ENCODE results near the gene RPP25. TPM values are rescaled to one million over a fixed set of nuclear protein-coding genes. Genes with fewer than 3 reads are reported as not detected.

RPP25 gene
- total and polyA plus RNA-seq, 2 of the 13 experiments (the other 11 are each of a cell fraction or from before 2014, with no cell fraction given): 0.05 to 0.11 TPM

DNA sequence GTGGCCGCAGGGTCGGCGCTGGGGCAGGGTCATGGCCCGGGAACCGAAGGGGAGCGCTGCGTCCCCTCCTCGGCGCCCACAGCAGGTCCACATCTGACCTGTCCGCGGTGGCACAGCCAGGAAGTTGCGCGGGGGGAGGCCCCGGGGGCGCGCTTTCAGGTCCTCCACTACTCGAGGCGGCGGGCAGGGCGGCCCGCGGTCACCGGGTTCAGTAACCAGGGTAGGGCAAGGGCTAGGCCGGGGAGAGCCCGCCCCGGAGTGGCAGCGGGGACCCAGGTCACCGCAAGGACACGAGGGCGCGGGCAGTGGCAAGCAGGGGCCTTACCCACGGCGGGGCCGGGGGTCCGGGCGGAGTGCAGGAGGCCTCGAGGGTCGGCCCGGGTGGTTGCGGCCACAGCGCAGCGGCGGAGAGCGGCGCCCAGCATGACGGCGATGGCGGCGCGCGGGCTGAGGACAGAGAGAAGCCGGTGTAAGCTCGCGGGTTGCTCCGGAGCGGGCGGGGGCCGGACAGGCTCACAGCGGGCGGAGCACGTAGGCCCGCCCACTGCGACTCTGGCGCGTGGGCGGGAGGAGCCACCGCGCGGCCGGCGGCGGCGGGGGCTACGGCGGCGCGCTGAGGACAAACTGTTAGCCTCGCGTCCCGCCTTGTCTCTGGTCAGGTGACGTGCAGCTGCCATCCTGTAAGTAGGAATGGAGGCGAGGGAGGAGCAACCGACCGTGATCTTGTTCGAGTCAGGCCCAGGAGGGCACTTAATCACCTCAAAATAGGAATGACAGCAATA, 18.8 kb downstream of the RPP25 start, which contains the start of gene COX5A (continued):
- TF ChIP-seq HDAC2 (CRISPR knock-in tag; IDR thresholded peaks at IDR 0.05) (no peak; the same call in 1 of the 2 replicates), PAF1 (CRISPR knock-in tag; IDR thresholded peaks at IDR 0.05) (no peak), ZBTB42 (CRISPR knock-in tag; IDR thresholded peaks at IDR 0.05) (no peak), ATF1 (CRISPR knock-in tag; IDR thresholded peaks at IDR 0.05) (no peak), SALL1 (CRISPR knock-in tag; IDR thresholded peaks at IDR 0.05) (peak; percentile 81; the same call in 1 of the 2 replicates), GABPB1 (CRISPR knock-in tag; IDR thresholded peaks at IDR 0.05) (peak; percentile 86), ZSCAN25 (CRISPR knock-in tag; IDR thresholded peaks at IDR 0.05) (peak; percentile 89), FOSL2 (CRISPR knock-in tag; IDR thresholded peaks at IDR 0.05) (0 out of 2 replicates have a peak, but pooled peaks have one; percentile 23), FOXK2 (IDR thresholded peaks at IDR 0.05) (no peak), ELF4 (CRISPR knock-in tag; IDR thresholded peaks at IDR 0.05; ENCODE audit: borderline replicate concordance) (peak; percentile 77; the same call in 1 of the 2 replicates), ZNF598 (CRISPR knock-in tag; IDR thresholded peaks at IDR 0.05; ENCODE audit: borderline replicate concordance) (0 out of 2 replicates have a peak, but pooled peaks have one; percentile 52), STAG1 (CRISPR knock-in tag; IDR thresholded peaks at IDR 0.05) (no peak), NR3C1 (CRISPR knock-in tag; IDR thresholded peaks at IDR 0.05) (no peak), ZMAT3 (CRISPR knock-in tag; conservative IDR thresholded peaks at IDR 0.05) (0 out of 2 replicates have a peak, but pooled peaks have one; percentile 54), TOPORS (CRISPR knock-in tag; IDR thresholded peaks at IDR 0.05) (no peak; the same call in 1 of the 2 replicates)
- TF ChIP-seq, protein P1, sequence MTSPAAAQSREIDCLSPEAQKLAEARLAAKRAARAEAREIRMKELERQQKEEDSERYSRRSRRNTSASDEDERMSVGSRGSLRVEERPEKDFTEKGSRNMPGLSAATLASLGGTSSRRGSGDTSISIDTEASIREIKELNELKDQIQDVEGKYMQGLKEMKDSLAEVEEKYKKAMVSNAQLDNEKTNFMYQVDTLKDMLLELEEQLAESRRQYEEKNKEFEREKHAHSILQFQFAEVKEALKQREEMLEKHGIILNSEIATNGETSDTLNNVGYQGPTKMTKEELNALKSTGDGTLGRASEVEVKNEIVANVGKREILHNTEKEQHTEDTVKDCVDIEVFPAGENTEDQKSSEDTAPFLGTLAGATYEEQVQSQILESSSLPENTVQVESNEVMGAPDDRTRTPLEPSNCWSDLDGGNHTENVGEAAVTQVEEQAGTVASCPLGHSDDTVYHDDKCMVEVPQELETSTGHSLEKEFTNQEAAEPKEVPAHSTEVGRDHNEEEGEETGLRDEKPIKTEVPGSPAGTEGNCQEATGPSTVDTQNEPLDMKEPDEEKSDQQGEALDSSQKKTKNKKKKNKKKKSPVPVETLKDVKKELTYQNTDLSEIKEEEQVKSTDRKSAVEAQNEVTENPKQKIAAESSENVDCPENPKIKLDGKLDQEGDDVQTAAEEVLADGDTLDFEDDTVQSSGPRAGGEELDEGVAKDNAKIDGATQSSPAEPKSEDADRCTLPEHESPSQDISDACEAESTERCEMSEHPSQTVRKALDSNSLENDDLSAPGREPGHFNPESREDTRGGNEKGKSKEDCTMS (CRISPR knock-in tag; conservative IDR thresholded peaks at IDR 0.05): no peak
- TF ChIP-seq, protein P2, sequence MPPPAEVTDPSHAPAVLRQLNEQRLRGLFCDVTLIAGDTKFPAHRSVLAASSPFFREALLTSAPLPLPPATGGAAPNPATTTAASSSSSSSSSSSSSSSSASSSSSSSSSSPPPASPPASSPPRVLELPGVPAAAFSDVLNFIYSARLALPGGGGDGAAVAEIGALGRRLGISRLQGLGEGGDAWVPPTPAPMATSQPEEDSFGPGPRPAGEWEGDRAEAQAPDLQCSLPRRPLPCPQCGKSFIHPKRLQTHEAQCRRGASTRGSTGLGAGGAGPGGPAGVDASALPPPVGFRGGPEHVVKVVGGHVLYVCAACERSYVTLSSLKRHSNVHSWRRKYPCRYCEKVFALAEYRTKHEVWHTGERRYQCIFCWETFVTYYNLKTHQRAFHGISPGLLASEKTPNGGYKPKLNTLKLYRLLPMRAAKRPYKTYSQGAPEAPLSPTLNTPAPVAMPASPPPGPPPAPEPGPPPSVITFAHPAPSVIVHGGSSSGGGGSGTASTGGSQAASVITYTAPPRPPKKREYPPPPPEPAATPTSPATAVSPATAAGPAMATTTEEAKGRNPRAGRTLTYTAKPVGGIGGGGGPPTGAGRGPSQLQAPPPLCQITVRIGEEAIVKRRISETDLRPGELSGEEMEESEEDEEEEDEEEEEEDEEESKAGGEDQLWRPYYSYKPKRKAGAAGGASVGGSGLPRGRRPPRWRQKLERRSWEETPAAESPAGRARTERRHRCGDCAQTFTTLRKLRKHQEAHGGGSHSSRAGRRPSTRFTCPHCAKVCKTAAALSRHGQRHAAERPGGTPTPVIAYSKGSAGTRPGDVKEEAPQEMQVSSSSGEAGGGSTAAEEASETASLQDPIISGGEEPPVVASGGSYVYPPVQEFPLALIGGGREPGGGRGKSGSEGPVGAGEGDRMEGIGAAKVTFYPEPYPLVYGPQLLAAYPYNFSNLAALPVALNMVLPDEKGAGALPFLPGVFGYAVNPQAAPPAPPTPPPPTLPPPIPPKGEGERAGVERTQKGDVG (CRISPR knock-in tag; IDR thresholded peaks at IDR 0.05; ENCODE audit: borderline replicate concordance): 0 out of 2 replicates have a peak, but pooled peaks have one; percentile 0
- TF ChIP-seq, protein P3, sequence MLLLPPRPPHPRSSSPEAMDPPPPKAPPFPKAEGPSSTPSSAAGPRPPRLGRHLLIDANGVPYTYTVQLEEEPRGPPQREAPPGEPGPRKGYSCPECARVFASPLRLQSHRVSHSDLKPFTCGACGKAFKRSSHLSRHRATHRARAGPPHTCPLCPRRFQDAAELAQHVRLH (CRISPR knock-in tag; IDR thresholded peaks at IDR 0.05; ENCODE audit: borderline replicate concordance, low read depth): no peak
- TF ChIP-seq, protein P4, sequence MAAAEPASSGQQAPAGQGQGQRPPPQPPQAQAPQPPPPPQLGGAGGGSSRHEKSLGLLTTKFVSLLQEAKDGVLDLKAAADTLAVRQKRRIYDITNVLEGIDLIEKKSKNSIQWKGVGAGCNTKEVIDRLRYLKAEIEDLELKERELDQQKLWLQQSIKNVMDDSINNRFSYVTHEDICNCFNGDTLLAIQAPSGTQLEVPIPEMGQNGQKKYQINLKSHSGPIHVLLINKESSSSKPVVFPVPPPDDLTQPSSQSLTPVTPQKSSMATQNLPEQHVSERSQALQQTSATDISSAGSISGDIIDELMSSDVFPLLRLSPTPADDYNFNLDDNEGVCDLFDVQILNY (CRISPR knock-in tag; conservative IDR thresholded peaks at IDR 0.05): peak; percentile 40; the same call in 1 of the 2 replicates
- TF ChIP-seq, protein P5, sequence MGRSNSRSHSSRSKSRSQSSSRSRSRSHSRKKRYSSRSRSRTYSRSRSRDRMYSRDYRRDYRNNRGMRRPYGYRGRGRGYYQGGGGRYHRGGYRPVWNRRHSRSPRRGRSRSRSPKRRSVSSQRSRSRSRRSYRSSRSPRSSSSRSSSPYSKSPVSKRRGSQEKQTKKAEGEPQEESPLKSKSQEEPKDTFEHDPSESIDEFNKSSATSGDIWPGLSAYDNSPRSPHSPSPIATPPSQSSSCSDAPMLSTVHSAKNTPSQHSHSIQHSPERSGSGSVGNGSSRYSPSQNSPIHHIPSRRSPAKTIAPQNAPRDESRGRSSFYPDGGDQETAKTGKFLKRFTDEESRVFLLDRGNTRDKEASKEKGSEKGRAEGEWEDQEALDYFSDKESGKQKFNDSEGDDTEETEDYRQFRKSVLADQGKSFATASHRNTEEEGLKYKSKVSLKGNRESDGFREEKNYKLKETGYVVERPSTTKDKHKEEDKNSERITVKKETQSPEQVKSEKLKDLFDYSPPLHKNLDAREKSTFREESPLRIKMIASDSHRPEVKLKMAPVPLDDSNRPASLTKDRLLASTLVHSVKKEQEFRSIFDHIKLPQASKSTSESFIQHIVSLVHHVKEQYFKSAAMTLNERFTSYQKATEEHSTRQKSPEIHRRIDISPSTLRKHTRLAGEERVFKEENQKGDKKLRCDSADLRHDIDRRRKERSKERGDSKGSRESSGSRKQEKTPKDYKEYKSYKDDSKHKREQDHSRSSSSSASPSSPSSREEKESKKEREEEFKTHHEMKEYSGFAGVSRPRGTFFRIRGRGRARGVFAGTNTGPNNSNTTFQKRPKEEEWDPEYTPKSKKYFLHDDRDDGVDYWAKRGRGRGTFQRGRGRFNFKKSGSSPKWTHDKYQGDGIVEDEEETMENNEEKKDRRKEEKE (IDR thresholded peaks at IDR 0.05): no peak

Data from HepG2 (cell line).